ENCODE data around the gene NFAM1. TPM values are rescaled to one million over a fixed set of nuclear protein-coding genes. Genes with fewer than 3 reads are reported as not detected.

Gene NFAM1
- total RNA-seq, 1 donor from 2014 or later, result 1.3 TPM

DNA sequence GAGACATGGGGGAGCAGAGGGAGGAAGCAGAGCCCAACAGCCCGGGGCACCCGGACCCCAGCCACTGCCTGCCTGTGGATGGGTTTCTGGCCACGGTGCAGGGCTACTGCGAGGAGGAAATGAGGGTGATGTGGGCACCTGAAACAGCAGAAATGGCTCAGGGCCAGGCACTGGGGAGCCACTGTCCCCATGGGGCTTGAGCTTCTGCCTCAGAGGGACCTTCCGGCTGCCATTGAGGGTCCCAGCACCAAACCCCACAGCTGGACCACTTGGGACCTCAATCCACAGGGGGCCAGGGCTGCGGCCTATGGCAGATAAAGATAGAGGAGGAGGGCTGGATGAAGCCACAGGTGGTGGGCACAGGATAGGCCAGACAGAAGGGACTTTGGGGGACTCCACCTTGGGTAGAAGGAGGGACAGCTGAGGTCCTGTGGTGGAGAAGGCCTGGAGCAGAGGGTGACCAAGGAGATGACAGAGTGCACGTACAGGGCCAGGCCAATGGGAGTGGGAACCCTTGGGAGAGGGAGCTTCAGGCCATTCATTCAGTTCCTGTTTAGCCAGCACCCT, 48.3 kb downstream of the NFAM1 start:
- DNase-seq (ENCODE audit: low spot score), result no peak

DNA sequence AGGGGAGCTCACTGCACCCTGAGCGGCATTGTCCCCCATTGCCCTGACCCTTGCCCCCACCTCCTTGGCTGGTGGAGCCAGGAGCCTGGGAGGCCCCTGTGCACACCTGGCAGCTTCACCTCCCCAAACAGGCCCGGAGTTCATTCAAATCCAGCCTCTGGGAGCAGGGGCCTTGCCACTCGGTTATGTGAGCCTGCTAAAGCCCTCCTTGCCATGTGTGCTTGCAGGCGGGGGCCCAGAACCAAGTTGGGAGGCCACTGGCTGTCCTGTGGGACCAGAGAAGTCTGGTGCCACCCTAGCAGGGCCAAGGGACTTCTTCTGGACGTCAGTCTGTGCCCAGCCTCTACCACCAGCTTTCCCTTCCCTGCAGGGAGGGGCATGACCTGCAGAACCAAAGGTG, 48.9 kb downstream of the NFAM1 start:
- no peak for DNase-seq (ENCODE audit: low spot score)

DNA sequence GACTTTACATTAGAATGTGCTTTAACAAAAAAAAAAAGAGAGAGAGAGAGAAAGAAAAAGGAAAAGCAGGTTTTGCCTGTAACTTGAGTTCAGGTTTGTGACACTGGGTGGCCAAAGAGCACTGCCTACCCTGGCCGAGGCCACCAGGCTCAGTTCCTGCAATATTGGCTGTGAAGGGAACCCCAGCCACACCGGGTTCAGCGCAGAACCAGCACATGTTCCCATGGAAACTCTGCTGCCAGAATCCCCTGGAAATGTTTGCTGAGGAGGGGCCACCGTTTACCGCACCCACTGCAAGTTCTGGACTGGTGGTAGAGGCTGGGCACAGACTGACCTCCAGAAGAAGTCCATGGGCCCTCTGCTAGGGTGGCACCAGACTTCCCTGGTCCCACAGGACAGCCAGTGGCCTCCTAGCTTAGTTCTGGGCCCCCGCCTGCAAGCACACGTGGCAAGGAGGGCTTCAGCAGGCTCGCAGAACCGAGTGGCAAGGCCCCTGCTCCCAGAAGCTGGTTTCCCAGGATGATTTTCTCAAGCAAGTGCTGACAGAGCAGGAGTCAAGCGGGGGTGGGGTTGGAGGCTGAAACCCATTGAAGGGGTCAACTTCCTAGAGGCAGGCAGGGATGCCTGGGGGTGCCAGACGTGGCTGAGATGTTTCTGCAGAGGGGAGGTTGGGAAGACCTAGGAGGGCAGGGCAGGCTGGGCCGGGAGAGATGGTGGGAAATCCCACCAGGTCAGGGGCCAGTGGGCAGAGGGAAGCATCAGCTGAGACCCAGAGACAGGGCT, 51.2 kb downstream of the NFAM1 start:
- no peak for DNase-seq (ENCODE audit: low spot score)

DNA sequence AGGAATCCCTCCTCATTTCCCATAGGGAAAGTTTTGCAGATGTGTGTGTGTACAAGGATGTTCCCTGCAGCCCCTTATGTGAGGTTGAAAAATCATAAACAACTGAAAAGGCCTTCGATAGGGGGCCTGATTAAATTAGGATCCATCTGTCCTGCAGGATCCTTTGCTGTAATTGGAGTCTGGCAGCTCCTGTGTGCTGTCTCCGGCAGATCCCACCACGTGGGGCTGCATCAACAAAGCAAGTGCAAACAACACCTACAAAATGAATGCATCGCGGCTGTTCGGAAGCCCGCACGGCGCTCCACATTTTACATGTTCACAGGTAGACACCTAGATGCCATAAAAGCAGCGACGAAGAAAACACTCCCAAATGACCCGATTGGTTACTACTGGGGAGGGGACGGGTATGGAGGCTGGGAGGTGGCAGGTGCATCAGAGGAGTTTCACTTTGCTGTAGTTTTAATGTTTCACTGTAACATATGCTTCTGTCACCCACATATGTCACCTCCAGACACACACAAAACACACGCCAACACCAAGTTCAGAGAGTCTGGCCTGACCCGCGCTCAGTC, 52.2 kb downstream of the NFAM1 start:
- DNase-seq (ENCODE audit: low spot score), result no peak

DNA sequence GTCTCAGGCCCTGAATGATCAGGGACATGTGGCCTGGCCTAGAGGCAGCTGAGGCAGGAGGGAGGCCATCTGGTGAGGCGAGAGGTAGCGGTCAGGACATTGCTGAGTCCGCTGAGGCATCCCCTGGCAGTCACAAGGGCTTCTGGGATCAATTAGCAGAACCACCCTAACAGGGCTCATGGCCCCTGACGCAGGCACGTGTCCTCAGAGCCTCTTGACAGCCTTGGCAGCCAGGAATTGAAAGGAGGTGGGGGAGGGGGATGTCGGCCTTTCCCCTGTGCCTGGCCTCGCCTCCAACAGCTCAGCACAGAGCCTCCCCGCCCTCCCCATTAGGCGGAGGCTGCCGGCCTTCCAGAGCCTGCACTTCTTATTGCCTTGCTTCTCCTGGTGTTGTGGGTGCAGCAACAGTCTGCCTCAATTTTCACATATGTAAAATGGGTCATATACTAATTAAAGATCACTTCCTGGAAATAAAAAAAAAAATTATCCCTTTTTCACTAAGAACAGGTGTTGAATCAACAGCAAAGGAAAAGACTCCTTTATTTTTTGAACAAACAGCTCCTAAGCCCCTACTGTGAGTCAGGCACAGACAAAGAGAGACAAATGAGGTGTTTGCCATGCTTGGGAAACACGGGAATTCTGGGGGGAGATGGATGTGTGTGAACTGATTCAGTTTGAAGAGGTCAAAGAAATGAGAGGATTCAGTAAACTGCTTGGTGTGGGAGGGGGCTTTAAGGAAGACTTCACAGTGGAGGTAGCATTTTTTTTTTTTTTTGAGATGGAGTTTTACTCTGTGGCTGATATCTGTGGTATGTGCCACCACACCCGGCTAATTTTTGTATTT, 55.3 kb downstream of the NFAM1 start:
- no peak for DNase-seq (ENCODE audit: low spot score)

DNA sequence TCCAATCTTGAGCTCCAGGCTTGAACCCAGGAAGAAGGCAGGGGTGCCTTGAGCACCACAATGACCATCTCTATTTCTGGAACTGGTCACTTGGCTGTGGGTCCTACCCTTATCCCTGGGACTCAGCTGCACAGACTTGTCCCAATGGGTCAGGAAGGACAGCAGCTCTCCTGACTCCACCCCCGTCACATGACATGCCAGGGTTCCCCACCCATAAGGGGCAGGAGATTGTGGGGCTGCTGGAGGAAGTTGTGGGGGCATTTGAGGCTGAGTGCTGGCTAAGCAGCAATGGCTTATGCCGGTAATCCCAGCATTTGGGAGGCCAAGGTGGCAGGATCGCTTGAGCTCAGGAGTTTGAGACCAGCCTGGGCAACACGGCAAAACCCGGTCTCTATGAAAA, 56.2 kb downstream of the NFAM1 start:
- no peak for DNase-seq (ENCODE audit: low spot score)

DNA sequence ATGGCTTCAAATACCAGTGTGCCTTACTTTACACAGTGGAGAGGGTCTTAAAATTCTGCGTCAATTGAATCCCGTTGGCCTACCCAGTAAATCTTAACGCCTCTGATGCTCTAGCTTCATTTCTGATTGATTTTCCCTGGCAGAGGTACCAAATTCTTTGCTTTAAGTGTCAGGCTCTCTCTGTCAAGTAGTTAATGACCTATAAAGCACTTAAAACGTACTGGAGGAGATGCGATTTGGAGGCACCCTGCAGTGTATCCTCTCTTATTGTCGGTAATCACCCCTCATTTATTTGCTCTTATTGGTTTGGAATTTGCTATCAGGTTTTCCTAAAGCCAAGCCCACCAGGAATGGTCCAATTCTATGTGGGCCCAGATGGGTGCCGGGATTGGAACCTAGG, 59.2 kb downstream of the NFAM1 start:
- DNase-seq (ENCODE audit: low spot score), result no peak

DNA sequence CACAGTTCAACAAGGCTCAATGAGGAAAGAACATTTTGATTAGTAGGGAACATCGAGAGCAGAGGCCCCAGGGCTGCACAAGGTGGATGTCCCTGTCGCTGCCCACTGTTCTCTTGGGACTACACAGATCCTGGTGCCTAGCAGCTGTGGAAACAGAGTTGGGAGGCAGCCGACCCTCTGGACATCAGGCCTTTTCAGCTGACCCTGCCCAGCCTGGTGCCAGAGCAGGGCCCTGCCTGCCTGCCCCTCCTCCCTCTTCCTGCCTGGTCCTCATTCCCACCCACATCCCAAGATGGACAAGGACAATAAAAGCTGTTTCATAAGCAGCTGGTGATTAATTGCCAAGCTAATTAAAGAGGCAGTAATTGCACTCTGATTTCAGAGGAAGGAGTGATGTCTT, 60.7 kb downstream of the NFAM1 start:
- DNase-seq (ENCODE audit: low spot score), result no peak

DNA sequence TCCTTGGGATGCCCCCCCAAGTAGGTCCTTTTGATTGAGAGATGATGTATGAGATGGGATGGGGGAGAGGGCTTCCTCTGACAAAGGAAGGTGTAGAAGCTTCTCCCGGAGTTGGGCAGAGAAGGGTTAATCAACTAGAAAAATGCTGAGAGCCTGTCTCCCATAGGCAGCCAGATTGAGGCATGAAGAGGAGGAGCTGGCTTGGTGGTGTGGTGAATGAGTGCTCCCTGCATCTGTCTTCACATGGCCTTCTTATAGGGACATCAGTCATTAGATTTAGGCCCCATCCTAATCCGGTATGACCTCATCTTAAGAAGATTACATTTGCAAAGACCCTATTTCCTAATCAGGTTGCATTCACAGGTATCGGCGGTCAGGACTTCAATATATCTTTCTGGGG, 61.1 kb downstream of the NFAM1 start:
- no peak for DNase-seq (ENCODE audit: low spot score)

DNA sequence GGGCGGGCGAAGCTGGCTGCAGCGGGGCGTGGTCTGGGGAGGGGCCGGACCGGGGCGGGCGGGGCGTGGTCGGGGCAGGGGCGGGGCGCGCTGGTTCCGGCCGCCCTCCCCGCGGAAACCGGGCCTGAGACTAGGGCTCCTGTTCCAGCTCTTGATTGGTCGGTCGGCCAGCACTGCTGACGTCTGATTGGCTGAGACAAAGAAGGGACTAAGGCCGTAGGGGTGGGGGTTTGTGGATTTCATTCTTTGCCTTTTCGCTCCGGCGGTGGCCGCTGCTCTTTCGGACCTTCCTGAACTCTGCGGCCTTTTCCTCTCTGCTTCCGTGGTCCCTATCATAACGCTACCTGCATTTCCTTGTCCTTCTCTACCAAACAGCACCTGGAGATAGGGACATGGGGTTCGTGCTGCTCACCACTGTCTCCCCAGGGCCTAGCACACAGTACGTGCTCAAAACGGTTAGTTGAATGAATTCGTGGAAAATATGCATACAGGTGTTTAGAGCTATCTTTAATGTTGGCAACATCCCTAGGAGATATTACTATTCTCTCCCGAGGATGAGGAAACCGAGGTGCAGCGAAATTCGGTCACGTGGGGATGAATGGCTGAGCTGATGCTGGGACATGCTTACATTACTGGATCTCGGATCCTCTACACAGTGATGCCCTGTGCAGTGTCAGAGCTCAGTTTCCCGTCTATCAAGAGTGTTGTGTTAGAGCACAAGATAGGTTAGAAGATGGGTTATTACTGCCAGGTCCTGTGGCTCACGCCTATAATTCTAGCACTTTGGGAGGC, 62.8 kb downstream of the NFAM1 start:
- DNase-seq (ENCODE audit: low spot score), result peak; percentile 92

DNA sequence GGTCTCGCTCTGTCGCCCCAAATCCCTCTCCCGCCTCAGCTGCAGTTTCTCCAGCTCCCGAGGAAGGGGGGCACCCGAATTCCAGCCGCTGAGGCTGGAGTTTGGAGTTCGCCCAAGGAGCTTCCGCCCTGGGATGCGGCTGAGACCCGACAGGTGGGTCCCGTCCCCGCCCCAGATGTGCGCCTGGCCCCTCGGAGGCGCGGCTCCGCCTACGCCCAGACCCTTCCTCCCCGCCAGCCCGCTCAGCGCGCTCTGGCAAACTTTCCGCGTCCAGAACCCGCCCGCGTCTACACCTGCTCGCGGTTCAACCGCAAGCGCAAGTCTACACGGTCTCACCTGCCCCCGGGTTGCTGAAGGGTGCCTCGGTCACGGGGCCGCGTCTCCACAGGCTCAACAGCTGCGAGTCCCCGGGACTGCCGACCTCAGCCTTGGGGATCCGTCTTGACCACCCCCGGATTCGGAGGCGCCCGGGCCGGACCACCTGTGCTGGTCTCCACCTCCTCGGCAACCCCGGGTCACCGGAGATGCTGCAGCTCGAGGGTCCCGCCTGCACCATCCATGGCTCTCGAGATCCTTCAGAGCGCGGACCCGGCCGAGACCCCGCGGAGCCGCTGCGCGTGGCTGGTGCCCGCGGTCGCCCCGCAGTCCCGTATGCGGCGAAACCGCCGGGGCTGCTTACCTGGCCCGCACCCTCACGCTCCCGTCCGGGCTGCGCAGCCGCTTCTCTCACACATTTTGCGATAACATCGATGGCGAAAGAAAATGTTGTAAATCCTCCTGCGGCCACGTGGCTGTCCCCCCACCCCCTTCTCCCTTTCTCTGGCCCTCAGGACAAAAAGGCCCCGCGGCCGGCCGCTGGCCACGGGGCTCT, 63.6 kb downstream of the NFAM1 start:
- no peak for DNase-seq (ENCODE audit: low spot score)

DNA sequence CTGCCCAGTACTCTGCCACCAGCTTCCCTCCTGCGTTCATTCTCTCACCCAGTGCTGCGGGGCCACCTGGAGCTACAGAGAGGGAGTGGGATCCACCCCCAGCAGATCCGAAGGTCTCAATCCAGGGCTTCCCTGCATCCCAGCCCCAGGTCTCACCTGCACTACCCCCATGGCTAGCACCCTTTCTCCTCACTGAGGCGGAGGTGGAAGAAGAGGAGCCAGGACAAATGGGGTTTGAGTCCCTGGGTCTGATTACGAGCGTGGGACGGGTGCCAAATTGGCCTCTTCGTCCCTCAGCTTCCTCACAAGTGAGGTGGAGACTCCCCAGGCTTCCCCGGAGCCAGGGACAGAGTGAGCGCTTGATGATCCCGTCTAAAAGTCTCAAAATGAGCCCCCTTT, 64.2 kb downstream of the NFAM1 start:
- no peak for DNase-seq (ENCODE audit: low spot score)

DNA sequence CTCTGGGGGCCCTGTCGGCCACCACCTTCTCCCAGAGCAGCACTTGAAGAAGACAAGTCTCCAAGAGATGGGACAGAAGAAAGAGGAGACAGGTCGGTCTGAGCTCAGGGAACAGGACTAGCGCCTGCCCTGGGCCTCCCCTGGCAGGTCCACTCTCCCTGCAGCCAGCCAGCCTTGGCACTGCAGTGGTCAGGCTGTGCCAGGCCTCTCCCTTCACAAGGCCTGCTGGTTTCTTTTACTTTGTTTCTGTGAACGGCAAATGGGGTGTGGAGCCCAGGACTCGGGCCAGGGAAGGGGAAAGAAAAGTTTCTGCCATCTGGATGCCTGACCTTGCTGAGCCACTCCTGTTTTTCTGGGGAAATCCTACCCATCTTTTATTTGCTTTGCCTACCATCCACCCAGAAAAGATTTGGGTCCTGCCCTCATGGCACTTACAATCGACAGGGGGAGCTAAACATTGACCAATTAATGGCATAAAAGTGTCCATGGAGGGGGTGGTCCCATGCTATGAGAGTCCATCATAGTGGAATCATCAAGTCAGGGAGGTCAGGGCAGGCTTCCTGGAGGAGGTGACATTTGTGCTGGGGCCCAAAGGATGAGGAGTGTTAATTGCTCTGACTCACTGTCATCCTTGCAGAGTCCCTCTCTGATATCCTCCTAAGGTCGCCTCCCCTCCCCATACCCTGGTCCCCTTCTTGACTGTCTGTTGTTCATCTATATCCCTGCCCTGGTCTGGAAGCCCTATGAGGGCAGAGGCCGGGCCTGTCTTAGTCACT, 65.2 kb downstream of the NFAM1 start:
- DNase-seq (ENCODE audit: low spot score), result no peak

DNA sequence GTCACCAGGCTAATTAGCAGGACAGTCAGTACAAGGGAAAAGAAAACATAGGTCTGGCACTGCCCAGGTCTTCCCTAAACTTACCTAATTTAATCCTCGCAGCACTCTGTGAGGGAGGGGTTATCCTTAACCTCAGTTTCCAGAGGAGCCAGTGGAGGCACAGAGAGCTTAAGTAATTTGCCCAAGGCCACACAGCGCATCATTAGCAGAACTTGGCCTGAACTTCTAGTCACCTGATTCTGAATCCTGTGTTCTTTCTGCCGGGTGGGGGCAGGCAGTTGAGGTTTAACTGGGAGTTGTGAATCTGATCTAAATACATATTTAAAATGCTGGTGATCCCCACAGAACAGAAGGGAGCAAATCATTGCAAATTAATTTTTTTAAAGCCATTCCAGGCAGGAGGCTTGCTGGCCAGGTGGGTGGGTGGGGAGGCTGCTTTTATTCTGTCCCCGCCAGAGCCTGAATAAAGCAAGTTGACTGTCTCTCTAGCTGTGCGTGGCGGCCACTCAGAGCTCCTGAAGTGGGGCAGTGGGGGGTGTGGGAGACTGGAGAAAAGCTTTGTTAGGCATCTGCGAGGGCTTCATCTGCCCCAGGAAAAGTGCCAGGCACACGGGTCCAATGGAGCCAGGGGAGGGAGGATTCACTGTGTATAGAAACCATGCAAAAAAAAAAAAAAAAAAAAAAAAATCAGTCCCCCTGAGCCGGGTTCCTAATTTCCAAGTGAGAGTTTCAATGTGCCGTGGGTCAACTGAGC, 66.1 kb downstream of the NFAM1 start:
- no peak for DNase-seq (ENCODE audit: low spot score)

DNA sequence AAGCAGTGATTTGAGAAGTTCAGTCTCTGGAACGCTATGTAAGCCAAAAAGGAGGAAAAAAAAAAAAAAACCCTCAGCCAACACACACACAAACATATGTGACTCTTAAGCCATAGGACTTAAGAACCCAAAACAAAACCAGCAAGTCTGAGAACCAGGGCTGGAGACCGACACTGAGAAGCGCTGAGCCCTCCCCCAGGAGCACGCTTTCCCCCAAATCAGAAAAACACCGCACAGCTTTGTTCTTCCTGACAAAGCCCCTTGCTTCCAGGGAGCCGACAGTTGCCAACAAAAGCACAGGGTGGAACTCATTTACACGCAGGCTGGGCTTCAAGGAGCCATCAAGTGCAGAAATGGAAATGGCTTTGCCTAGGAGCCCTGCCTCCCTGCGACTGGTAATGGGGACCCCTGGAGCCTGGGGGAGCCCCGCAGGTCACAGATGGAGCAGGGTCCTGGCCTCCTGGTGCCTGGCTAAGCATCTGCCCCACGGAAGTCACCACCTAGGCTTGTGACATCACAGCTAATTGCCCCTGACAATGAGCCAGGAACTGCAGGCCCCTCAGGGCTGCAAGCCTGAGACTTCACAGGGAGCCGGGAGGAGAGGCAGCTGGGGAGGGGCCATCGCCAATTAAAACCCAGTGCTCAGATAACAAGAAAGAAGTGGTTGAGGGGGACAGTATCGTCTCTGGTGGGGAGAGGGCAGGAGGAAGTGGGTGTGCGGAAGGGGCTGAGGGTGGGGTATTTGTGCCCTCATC, 66.9 kb downstream of the NFAM1 start:
- no peak for DNase-seq (ENCODE audit: low spot score)

DNA sequence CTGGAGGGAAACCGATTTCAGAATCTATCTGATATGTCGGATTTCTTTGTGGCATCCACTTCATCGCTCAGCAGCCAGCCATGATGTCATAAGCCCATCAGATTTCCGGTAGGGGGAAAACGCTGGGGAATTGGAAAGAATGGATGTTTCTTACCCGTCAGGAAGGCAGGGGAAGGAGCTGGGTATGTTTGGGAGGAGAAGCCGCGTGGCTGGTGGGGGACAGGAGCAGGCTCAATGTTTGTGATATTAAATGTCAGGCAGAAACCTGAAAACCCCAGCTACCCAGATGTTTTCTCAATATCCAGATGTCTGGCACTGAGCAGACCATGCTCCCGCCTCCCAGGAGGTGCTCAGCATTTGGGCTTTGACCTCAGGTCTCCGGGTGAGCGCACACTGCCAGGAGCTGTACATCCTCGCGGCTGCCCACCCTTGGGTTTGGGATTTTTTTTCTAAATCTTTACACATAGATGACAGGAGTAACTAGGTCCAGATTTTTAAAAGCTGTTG, 67.5 kb downstream of the NFAM1 start:
- no peak for DNase-seq (ENCODE audit: low spot score)

DNA sequence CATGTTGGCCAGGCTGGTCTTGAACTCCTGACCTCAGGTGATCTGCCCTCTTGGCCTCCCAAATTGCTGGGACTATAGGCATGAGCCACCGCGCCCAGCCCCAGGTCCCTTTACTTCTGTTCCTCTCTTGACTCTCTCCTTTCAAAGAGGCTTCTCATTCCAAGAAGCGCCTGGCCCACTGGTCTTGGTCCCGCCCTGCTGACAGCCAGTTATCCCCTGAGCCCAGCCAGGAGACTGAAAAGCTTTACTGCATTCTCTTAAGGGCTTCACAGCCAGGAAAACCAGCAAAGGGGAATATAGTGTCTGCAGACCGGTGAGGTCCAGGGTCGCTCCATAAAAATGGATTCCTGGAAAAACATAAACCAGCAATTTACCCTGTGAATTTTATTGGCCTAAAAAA, 68.3 kb downstream of the NFAM1 start:
- no peak for DNase-seq (ENCODE audit: low spot score)

DNA sequence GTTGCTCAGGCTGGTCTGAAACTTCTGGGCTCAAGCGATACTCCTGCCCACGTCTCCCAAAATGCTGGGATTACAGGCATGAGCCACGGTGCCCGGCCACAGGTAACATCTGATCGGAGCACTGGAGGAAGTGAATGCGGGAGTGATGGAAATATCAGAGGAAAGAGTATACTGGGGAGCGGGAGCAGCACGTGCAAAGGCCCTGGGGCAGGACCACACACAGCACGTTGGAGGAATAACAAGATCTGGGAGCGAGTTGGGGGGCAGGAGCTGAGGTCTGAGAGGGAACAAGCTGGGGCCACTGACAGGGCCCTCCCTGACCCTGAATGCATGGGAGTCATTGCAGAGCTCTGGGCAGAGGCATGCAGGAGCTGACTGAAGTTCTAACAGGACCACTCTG, 70.7 kb downstream of the NFAM1 start:
- DNase-seq (ENCODE audit: low spot score), result no peak

Data from ureter (tissue), 1 donor.